Upper lobe of right lung (tissue), 1 donor: Measurements from ENCODE around the gene NHERF1. TPM values are rescaled to one million over a fixed set of nuclear protein-coding genes. Genes with fewer than 3 reads are reported as not detected.

Source experiments
- ATAC-seq: fragments of 200-7000 bp; cut with Tn5 transposase; one replicate; pipeline ENCODE4 v1.9.1; 2020; ENCODE audit warnings: mild to moderate bottlenecking, moderate library complexity
- DNase-seq: peaks from one replicate; pipeline ENCODE4 v3.0.0-alpha.2; 2020
- H3K27ac ChIP-seq: fragments of 200-600 bp; one replicate; pipeline ENCODE4 v1.8.0; 2022
- H3K27me3 ChIP-seq: fragments of 200-600 bp; one replicate; pipeline ENCODE4 v1.8.0; 2022; ENCODE audit warnings: mild to moderate bottlenecking
- H3K36me3 ChIP-seq: fragments of 200-600 bp; one replicate; pipeline ENCODE4 v1.8.0; 2022
- H3K4me1 ChIP-seq: fragments of 200-600 bp; one replicate; pipeline ENCODE4 v1.8.0; 2022
- H3K4me3 ChIP-seq: fragments of 200-600 bp; one replicate; pipeline ENCODE4 v1.8.0; 2022; ENCODE audit warnings: mild to moderate bottlenecking
- H3K9me3 ChIP-seq: fragments of 200-600 bp; one replicate; pipeline ENCODE4 v1.8.0; 2022
- CTCF ChIP-seq: fragments of 200-600 bp; IDR thresholded peaks from one replicate; pipeline ENCODE4 v1.8.0; 2022; ENCODE audit warnings: antibody characterized with exemption
- intact Hi-C: fragments of 100-400 bp; cut with DNase I; formaldehyde crosslinking; loops from one replicate; pipeline ENCODE4 v1.11.0; 2022
- total RNA-seq: library from RNA; stranded (reverse); fragmentation: NEBNext Ultra II Directional; extraction: Animal tissue kit (Norgen Biotek cat#: 25700); gene quantifications from one replicate; pipeline ENCODE4 v1.2.1, GENCODE V29; 2021
- donor health status: DM: no; HTN: yes; CAD: no; lungs with severe emphysema.

Gene NHERF1
- total RNA-seq, 1 donor from 2014 or later: 28.4 TPM

GRCh38 chr17:74711058-74711824, 37.2 kb upstream of the NHERF1 start:
- intact Hi-C loops: no loop called here
- TF ChIP-seq CTCF: no peak
- Histone ChIP-seq H3K4me1 (peaks cover 8% of the 10 kb centered on the region), H3K36me3 (no peaks in the 10 kb centered on the region), H3K4me3 (peak overlapping the region; percentile 43), H3K27me3 (no peaks in the 10 kb centered on the region), H3K27ac (no peak overlapping the region), H3K9me3 (no peaks in the 10 kb centered on the region)
- no peak for ATAC-seq
- DNase-seq: peak; percentile 57

GRCh38 chr17:74712301-74712700, 36.1 kb upstream of the NHERF1 start:
- H3K4me3 ChIP-seq: peak overlapping the region; percentile 43
- DNase-seq: peak; percentile 52

GRCh38 chr17:74712756-74713155, 35.7 kb upstream of the NHERF1 start, which contains the start of gene CD300LF:
CD300LF (minus strand) TSS chr17:74712923; CDS start chr17:74712866, 57 bp downstream.
- intact Hi-C loops: no loop called here
- no peak for TF ChIP-seq CTCF
- ATAC-seq: peak; percentile 83
- Histone ChIP-seq H3K27ac (peak within 1 kb of the TSS; percentile 32), H3K36me3 (no peaks in the 10 kb centered on the region), H3K9me3 (no peaks in the 10 kb centered on the region), H3K27me3 (no peaks in the 10 kb centered on the region), H3K4me3 (peak within 1 kb of the TSS; percentile 43), H3K4me1 (peaks cover 8% of the 10 kb centered on the region)
- peak; percentile 82 for DNase-seq

More at GRCh38 chr17:74712301-74712700, 36.1 kb upstream of the NHERF1 start:
- TF ChIP-seq CTCF: no peak
- Histone ChIP-seq H3K9me3 (no peaks in the 10 kb centered on the region), H3K27me3 (no peaks in the 10 kb centered on the region), H3K36me3 (no peaks in the 10 kb centered on the region), H3K27ac (peak overlapping the region; percentile 32), H3K4me1 (peaks cover 8% of the 10 kb centered on the region)
- intact Hi-C loops: no loop called here
- no peak for ATAC-seq

- intact Hi-C loops: no loop called here
- Histone ChIP-seq H3K36me3 (no peaks in the 10 kb centered on the region), H3K4me3 (no peak overlapping the region), H3K9me3 (no peaks in the 10 kb centered on the region), H3K4me1 (peaks cover 8% of the 10 kb centered on the region), H3K27ac (no peak overlapping the region), H3K27me3 (no peaks in the 10 kb centered on the region)
- ATAC-seq (peak; percentile 64), DNase-seq (peak; percentile 55)
- TF ChIP-seq CTCF: no peak
Measured at GRCh38 chr17:74713171-74713755, 35.2 kb upstream of the NHERF1 start.

- TF ChIP-seq CTCF: no peak
- Histone ChIP-seq H3K9me3 (no peaks in the 10 kb centered on the region), H3K27ac (no peak overlapping the region), H3K4me3 (no peak overlapping the region), H3K4me1 (peaks cover 8% of the 10 kb centered on the region), H3K36me3 (no peaks in the 10 kb centered on the region), H3K27me3 (no peaks in the 10 kb centered on the region)
- ATAC-seq (peak; percentile 88), DNase-seq (peak; percentile 73)
- intact Hi-C loops: no loop called here
Measured at GRCh38 chr17:74715144-74715543, 33.3 kb upstream of the NHERF1 start.
